ENCODE measurements around the gene USH2A. TPM values are rescaled to one million over a fixed set of nuclear protein-coding genes. Genes with fewer than 3 reads are reported as not detected.

Gene USH2A
- polyA plus RNA-seq, 1 donor from 2014 or later: 0.17 TPM

- Histone ChIP-seq H3F3A (ENCODE audit: insufficient read depth, low read length, poor library complexity, severe bottlenecking) (no peaks in the 10 kb centered on the region), H3K36me3 (ENCODE audit: insufficient read depth, low read length) (no peaks in the 10 kb centered on the region), H3K27me3 (ENCODE audit: insufficient read depth, low read depth, low read length) (no peaks in the 10 kb centered on the region), H3K79me2 (replicated peaks; ENCODE audit: insufficient read depth, low read length) (no peaks in the 10 kb centered on the region), H3K4me3 (ENCODE audit: low read length) (no peak overlapping the region), H3K9me3 (ENCODE audit: low read length) (no peaks in the 10 kb centered on the region), H2AFZ (ENCODE audit: low read depth, low read length) (no peak overlapping the region), H3K9ac (ENCODE audit: low read length) (no peak overlapping the region), H3K27ac (ENCODE audit: low read length) (no peak overlapping the region), H3K9me2 (ENCODE audit: insufficient read depth, low read length) (no peaks in the 10 kb centered on the region), H4K20me1 (ENCODE audit: insufficient read depth) (no peaks in the 10 kb centered on the region), H3K4me2 (ENCODE audit: low read length) (no peak overlapping the region)
- no peak for TF ChIP-seq POLR2AphosphoS5 (IDR thresholded peaks at IDR 0.05)
- TF ChIP-seq EP300 (conservative IDR thresholded peaks at IDR 0.05; ENCODE audit: poor library complexity, severe bottlenecking): no peak
- no peak for TF ChIP-seq CTCF (IDR thresholded peaks at IDR 0.05; ENCODE audit: poor library complexity, severe bottlenecking)
- TF ChIP-seq TAF1 (IDR thresholded peaks at IDR 0.05; ENCODE audit: low read depth): no peak
These were observed 311.4 kb downstream of the USH2A start for GRCh38 chr1:216111842-216112241.

GRCh38 chr1:216095400-216095799, 327.8 kb downstream of the USH2A start:
- Histone ChIP-seq H3K9ac (ENCODE audit: low read length) (no peak overlapping the region), H3K36me3 (ENCODE audit: insufficient read depth, low read length) (no peaks in the 10 kb centered on the region), H3K27me3 (ENCODE audit: insufficient read depth, low read depth, low read length) (no peaks in the 10 kb centered on the region), H3K4me3 (ENCODE audit: low read length) (no peak overlapping the region), H3K9me2 (ENCODE audit: insufficient read depth, low read length) (no peaks in the 10 kb centered on the region), H3K9me3 (ENCODE audit: low read length) (no peaks in the 10 kb centered on the region), H3K27ac (ENCODE audit: low read length) (no peak overlapping the region), H3K4me2 (ENCODE audit: low read length) (no peak overlapping the region), H3F3A (ENCODE audit: insufficient read depth, low read length, poor library complexity, severe bottlenecking) (no peaks in the 10 kb centered on the region), H2AFZ (ENCODE audit: low read depth, low read length) (no peak overlapping the region), H4K20me1 (ENCODE audit: insufficient read depth) (no peaks in the 10 kb centered on the region), H3K79me2 (replicated peaks; ENCODE audit: insufficient read depth, low read length) (no peaks in the 10 kb centered on the region)
- TF ChIP-seq CTCF (IDR thresholded peaks at IDR 0.05; ENCODE audit: poor library complexity, severe bottlenecking): no peak
- TF ChIP-seq TAF1 (IDR thresholded peaks at IDR 0.05; ENCODE audit: low read depth): no peak
- TF ChIP-seq SMC3 (conservative IDR thresholded peaks at IDR 0.05; ENCODE audit: poor library complexity): no peak
- TF ChIP-seq REST (IDR thresholded peaks at IDR 0.05; ENCODE audit: borderline replicate concordance): no peak
- TF ChIP-seq EZH2 (IDR thresholded peaks at IDR 0.05; ENCODE audit: borderline replicate concordance, insufficient read depth, low read length, poor library complexity, severe bottlenecking): no peak
- TF ChIP-seq POLR2AphosphoS5 (IDR thresholded peaks at IDR 0.05): no peak
- no peak for TF ChIP-seq EP300 (conservative IDR thresholded peaks at IDR 0.05; ENCODE audit: poor library complexity, severe bottlenecking)
- TF ChIP-seq RAD21 (conservative IDR thresholded peaks at IDR 0.05): no peak
- no peak for TF ChIP-seq MXI1 (conservative IDR thresholded peaks at IDR 0.05; ENCODE audit: poor library complexity, severe bottlenecking)
